Measurements from ENCODE around the gene CREB5. TPM values are rescaled to one million over a fixed set of nuclear protein-coding genes. Genes with fewer than 3 reads are reported as not detected.

Gene CREB5
- total and polyA plus RNA-seq, 2 experiments from 2014 or later = 2.4 to 4.4 TPM

DNA sequence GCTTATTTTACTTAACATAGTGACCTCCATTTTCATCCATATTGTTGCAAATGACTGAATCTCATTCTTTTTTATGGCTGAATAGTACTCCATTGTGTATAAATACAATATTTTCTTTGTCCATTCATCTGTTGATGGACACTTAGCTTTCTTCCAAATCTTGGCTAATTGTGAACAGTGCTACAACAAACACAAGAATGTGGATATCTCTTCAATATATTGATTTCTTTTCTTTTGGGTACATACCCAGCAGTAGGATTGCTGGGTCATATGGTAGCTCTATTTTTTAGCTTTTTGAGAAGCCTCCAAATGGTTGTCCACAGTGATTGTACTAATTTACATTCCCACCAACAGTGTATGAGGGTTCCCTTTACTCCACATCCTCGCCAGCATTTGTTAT is 58.0 kb downstream of the CREB5 start:
- no peaks in the 10 kb centered on the region for H3K36me3 ChIP-seq (ENCODE audit: insufficient read depth)
- no peaks in the 10 kb centered on the region for H3F3A ChIP-seq (replicated peaks; ENCODE audit: low read depth)
- H3K27ac ChIP-seq (ENCODE audit: low read depth) = no peak overlapping the region
- no peak overlapping the region for H3K4me3 ChIP-seq
- Mint-ChIP-seq H3K4me1 (peaks cover 12% of the 10 kb centered on the region), H3K36me3 (ENCODE audit: low read depth) (no peaks in the 10 kb centered on the region), H3K9me3 (no peaks in the 10 kb centered on the region), H3K4me3 (no peak overlapping the region), H3K27me3 (ENCODE audit: insufficient read depth, low read depth, poor library complexity) (peaks cover 6% of the 10 kb centered on the region), H3K27ac (no peak overlapping the region)
- H3K4me1 ChIP-seq (ENCODE audit: insufficient read depth) = no peaks in the 10 kb centered on the region
- TF ChIP-seq EZH2phosphoT487 (IDR thresholded peaks at IDR 0.05; ENCODE audit: unreplicated experiment) = no peak
- TF ChIP-seq, protein P1, sequence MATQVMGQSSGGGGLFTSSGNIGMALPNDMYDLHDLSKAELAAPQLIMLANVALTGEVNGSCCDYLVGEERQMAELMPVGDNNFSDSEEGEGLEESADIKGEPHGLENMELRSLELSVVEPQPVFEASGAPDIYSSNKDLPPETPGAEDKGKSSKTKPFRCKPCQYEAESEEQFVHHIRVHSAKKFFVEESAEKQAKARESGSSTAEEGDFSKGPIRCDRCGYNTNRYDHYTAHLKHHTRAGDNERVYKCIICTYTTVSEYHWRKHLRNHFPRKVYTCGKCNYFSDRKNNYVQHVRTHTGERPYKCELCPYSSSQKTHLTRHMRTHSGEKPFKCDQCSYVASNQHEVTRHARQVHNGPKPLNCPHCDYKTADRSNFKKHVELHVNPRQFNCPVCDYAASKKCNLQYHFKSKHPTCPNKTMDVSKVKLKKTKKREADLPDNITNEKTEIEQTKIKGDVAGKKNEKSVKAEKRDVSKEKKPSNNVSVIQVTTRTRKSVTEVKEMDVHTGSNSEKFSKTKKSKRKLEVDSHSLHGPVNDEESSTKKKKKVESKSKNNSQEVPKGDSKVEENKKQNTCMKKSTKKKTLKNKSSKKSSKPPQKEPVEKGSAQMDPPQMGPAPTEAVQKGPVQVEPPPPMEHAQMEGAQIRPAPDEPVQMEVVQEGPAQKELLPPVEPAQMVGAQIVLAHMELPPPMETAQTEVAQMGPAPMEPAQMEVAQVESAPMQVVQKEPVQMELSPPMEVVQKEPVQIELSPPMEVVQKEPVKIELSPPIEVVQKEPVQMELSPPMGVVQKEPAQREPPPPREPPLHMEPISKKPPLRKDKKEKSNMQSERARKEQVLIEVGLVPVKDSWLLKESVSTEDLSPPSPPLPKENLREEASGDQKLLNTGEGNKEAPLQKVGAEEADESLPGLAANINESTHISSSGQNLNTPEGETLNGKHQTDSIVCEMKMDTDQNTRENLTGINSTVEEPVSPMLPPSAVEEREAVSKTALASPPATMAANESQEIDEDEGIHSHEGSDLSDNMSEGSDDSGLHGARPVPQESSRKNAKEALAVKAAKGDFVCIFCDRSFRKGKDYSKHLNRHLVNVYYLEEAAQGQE (IDR thresholded peaks at IDR 0.05; ENCODE audit: unreplicated experiment) = no peak
- TF ChIP-seq, protein P2, sequence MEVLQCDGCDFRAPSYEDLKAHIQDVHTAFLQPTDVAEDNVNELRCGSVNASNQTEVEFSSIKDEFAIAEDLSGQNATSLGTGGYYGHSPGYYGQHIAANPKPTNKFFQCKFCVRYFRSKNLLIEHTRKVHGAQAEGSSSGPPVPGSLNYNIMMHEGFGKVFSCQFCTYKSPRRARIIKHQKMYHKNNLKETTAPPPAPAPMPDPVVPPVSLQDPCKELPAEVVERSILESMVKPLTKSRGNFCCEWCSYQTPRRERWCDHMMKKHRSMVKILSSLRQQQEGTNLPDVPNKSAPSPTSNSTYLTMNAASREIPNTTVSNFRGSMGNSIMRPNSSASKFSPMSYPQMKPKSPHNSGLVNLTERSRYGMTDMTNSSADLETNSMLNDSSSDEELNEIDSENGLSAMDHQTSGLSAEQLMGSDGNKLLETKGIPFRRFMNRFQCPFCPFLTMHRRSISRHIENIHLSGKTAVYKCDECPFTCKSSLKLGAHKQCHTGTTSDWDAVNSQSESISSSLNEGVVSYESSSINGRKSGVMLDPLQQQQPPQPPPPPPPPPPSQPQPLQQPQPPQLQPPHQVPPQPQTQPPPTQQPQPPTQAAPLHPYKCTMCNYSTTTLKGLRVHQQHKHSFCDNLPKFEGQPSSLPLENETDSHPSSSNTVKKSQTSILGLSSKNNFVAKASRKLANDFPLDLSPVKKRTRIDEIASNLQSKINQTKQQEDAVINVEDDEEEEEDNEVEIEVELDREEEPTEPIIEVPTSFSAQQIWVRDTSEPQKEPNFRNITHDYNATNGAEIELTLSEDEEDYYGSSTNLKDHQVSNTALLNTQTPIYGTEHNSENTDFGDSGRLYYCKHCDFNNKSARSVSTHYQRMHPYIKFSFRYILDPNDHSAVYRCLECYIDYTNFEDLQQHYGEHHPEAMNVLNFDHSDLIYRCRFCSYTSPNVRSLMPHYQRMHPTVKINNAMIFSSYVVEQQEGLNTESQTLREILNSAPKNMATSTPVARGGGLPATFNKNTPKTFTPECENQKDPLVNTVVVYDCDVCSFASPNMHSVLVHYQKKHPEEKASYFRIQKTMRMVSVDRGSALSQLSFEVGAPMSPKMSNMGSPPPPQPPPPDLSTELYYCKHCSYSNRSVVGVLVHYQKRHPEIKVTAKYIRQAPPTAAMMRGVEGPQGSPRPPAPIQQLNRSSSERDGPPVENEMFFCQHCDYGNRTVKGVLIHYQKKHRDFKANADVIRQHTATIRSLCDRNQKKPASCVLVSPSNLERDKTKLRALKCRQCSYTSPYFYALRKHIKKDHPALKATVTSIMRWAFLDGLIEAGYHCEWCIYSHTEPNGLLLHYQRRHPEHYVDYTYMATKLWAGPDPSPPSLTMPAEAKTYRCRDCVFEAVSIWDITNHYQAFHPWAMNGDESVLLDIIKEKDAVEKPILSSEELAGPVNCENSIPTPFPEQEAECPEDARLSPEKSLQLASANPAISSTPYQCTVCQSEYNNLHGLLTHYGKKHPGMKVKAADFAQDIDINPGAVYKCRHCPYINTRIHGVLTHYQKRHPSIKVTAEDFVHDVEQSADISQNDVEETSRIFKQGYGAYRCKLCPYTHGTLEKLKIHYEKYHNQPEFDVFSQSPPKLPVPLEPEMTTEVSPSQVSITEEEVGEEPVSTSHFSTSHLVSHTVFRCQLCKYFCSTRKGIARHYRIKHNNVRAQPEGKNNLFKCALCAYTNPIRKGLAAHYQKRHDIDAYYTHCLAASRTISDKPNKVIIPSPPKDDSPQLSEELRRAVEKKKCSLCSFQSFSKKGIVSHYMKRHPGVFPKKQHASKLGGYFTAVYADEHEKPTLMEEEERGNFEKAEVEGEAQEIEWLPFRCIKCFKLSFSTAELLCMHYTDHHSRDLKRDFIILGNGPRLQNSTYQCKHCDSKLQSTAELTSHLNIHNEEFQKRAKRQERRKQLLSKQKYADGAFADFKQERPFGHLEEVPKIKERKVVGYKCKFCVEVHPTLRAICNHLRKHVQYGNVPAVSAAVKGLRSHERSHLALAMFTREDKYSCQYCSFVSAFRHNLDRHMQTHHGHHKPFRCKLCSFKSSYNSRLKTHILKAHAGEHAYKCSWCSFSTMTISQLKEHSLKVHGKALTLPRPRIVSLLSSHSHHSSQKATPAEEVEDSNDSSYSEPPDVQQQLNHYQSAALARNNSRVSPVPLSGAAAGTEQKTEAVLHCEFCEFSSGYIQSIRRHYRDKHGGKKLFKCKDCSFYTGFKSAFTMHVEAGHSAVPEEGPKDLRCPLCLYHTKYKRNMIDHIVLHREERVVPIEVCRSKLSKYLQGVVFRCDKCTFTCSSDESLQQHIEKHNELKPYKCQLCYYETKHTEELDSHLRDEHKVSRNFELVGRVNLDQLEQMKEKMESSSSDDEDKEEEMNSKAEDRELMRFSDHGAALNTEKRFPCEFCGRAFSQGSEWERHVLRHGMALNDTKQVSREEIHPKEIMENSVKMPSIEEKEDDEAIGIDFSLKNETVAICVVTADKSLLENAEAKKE (CRISPR knock-in tag; IDR thresholded peaks at IDR 0.05) = no peak
- TF ChIP-seq POLR2AphosphoS5 (IDR thresholded peaks at IDR 0.05; ENCODE audit: low read depth) = no peak
- TF ChIP-seq, protein P3, sequence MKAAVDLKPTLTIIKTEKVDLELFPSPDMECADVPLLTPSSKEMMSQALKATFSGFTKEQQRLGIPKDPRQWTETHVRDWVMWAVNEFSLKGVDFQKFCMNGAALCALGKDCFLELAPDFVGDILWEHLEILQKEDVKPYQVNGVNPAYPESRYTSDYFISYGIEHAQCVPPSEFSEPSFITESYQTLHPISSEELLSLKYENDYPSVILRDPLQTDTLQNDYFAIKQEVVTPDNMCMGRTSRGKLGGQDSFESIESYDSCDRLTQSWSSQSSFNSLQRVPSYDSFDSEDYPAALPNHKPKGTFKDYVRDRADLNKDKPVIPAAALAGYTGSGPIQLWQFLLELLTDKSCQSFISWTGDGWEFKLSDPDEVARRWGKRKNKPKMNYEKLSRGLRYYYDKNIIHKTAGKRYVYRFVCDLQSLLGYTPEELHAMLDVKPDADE (IDR thresholded peaks at IDR 0.05) = no peak
- TF ChIP-seq, protein P4, sequence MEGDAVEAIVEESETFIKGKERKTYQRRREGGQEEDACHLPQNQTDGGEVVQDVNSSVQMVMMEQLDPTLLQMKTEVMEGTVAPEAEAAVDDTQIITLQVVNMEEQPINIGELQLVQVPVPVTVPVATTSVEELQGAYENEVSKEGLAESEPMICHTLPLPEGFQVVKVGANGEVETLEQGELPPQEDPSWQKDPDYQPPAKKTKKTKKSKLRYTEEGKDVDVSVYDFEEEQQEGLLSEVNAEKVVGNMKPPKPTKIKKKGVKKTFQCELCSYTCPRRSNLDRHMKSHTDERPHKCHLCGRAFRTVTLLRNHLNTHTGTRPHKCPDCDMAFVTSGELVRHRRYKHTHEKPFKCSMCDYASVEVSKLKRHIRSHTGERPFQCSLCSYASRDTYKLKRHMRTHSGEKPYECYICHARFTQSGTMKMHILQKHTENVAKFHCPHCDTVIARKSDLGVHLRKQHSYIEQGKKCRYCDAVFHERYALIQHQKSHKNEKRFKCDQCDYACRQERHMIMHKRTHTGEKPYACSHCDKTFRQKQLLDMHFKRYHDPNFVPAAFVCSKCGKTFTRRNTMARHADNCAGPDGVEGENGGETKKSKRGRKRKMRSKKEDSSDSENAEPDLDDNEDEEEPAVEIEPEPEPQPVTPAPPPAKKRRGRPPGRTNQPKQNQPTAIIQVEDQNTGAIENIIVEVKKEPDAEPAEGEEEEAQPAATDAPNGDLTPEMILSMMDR (conservative IDR thresholded peaks at IDR 0.05; ENCODE audit: low read depth in 2 of 2) = no peak
- no peak for TF ChIP-seq ZNF331 (CRISPR knock-in tag; IDR thresholded peaks at IDR 0.05; ENCODE audit: low read depth)
- no peak for TF ChIP-seq EZH2 (IDR thresholded peaks at IDR 0.05; ENCODE audit: low read depth, unreplicated experiment)
- TF ChIP-seq STAT1 (IDR thresholded peaks at IDR 0.05; ENCODE audit: unreplicated experiment) = no peak
- TF ChIP-seq NANOG (IDR thresholded peaks at IDR 0.05; ENCODE audit: borderline replicate concordance) = no peak
- TF ChIP-seq ZNF114 (CRISPR knock-in tag; IDR thresholded peaks at IDR 0.05) = no peak
- no peak for TF ChIP-seq JUNB (IDR thresholded peaks at IDR 0.05; ENCODE audit: unreplicated experiment)
- no peak for TF ChIP-seq CREB1 (CRISPR knock-in tag; IDR thresholded peaks at IDR 0.05; ENCODE audit: low read depth)
- H4K20me1 ChIP-seq (replicated peaks; ENCODE audit: insufficient read depth) = no peaks in the 10 kb centered on the region
- H3K4me2 ChIP-seq = no peak overlapping the region
- H3K9me2 ChIP-seq (ENCODE audit: insufficient read depth) = no peaks in the 10 kb centered on the region
- no peaks in the 10 kb centered on the region for H3K27me3 ChIP-seq (ENCODE audit: insufficient read depth)
- DNase-seq (ENCODE audit: low spot score) (no peak), ATAC-seq (no peak)
- H2AFZ ChIP-seq = no peak overlapping the region
- no peaks in the 10 kb centered on the region for H3K79me2 ChIP-seq (replicated peaks; ENCODE audit: insufficient read depth)
